Measurements from ENCODE around the gene FOXN3.

Gene FOXN3

GRCh38 chr14:89142366-89142765, 274.7 kb downstream of the FOXN3 start:
- Histone ChIP-seq H3K27ac (ENCODE audit: insufficient read depth, low read depth, low read length, poor library complexity, severe bottlenecking) (no peak overlapping the region), H3K9me3 (ENCODE audit: control insufficient read depth, low read length) (no peaks in the 10 kb centered on the region), H3K4me3 (ENCODE audit: insufficient read depth, low read depth, low read length) (no peak overlapping the region), H3K36me3 (ENCODE audit: control insufficient read depth, insufficient read depth, low read length) (no peaks in the 10 kb centered on the region), H3K4me1 (ENCODE audit: control insufficient read depth, insufficient read depth, low read length) (no peaks in the 10 kb centered on the region), H3K27me3 (ENCODE audit: control insufficient read depth, insufficient read depth, low read length, poor library complexity, severe bottlenecking) (no peaks in the 10 kb centered on the region)
- 94 to 99% methylated on average over 4 to 5 of the region's 5 CpGs for WGBS, 2 experiments

GRCh38 chr14:89141862-89142261, 275.2 kb downstream of the FOXN3 start:
- no peak overlapping the region for H3K27ac ChIP-seq (ENCODE audit: insufficient read depth, low read depth, low read length, poor library complexity, severe bottlenecking)
- WGBS, 2 experiments: 86 to 94% methylated on average over 3 of the region's 3 CpGs
- no peaks in the 10 kb centered on the region for H3K36me3 ChIP-seq (ENCODE audit: control insufficient read depth, insufficient read depth, low read length)
- H3K9me3 ChIP-seq (ENCODE audit: control insufficient read depth, low read length): no peaks in the 10 kb centered on the region
- no peaks in the 10 kb centered on the region for H3K27me3 ChIP-seq (ENCODE audit: control insufficient read depth, insufficient read depth, low read length, poor library complexity, severe bottlenecking)
- H3K4me1 ChIP-seq (ENCODE audit: control insufficient read depth, insufficient read depth, low read length): no peaks in the 10 kb centered on the region
- no peak overlapping the region for H3K4me3 ChIP-seq (ENCODE audit: insufficient read depth, low read depth, low read length)

GRCh38 chr14:89140326-89140725, 276.7 kb downstream of the FOXN3 start:
- WGBS, 2 experiments: 67 to 73% methylated on average over 4 to 5 of the region's 5 CpGs

GRCh38 chr14:89139404-89140247, 277.4 kb downstream of the FOXN3 start:
- no peaks in the 10 kb centered on the region for H3K27me3 ChIP-seq (ENCODE audit: control insufficient read depth, insufficient read depth, low read length, poor library complexity, severe bottlenecking)
- H3K4me3 ChIP-seq (ENCODE audit: insufficient read depth, low read depth, low read length): no peak overlapping the region
- no peak overlapping the region for H3K27ac ChIP-seq (ENCODE audit: insufficient read depth, low read depth, low read length, poor library complexity, severe bottlenecking)
- H3K9me3 ChIP-seq (ENCODE audit: control insufficient read depth, low read length): no peaks in the 10 kb centered on the region
- 51 to 54% methylated on average over 14 of the region's 14 CpGs for WGBS, 2 experiments
- H3K36me3 ChIP-seq (ENCODE audit: control insufficient read depth, insufficient read depth, low read length): no peaks in the 10 kb centered on the region
- H3K4me1 ChIP-seq (ENCODE audit: control insufficient read depth, insufficient read depth, low read length): no peaks in the 10 kb centered on the region

More at GRCh38 chr14:89140326-89140725, 276.7 kb downstream of the FOXN3 start:
- Histone ChIP-seq H3K27me3 (ENCODE audit: control insufficient read depth, insufficient read depth, low read length, poor library complexity, severe bottlenecking) (no peaks in the 10 kb centered on the region), H3K4me1 (ENCODE audit: control insufficient read depth, insufficient read depth, low read length) (no peaks in the 10 kb centered on the region), H3K9me3 (ENCODE audit: control insufficient read depth, low read length) (no peaks in the 10 kb centered on the region), H3K4me3 (ENCODE audit: insufficient read depth, low read depth, low read length) (no peak overlapping the region), H3K27ac (ENCODE audit: insufficient read depth, low read depth, low read length, poor library complexity, severe bottlenecking) (no peak overlapping the region), H3K36me3 (ENCODE audit: control insufficient read depth, insufficient read depth, low read length) (no peaks in the 10 kb centered on the region)

- no peak overlapping the region for H3K27ac ChIP-seq (ENCODE audit: insufficient read depth, low read depth, low read length, poor library complexity, severe bottlenecking)
- no peak overlapping the region for H3K4me3 ChIP-seq (ENCODE audit: insufficient read depth, low read depth, low read length)
- whole genome bisulfite sequencing, 2 experiments: 81 to 82% methylated on average over 7 of the region's 7 CpGs
- H3K27me3 ChIP-seq (ENCODE audit: control insufficient read depth, insufficient read depth, low read length, poor library complexity, severe bottlenecking): no peaks in the 10 kb centered on the region
- no peaks in the 10 kb centered on the region for H3K9me3 ChIP-seq (ENCODE audit: control insufficient read depth, low read length)
- H3K36me3 ChIP-seq (ENCODE audit: control insufficient read depth, insufficient read depth, low read length): no peaks in the 10 kb centered on the region
- H3K4me1 ChIP-seq (ENCODE audit: control insufficient read depth, insufficient read depth, low read length): no peaks in the 10 kb centered on the region
These were observed 278.2 kb downstream of the FOXN3 start for GRCh38 chr14:89138846-89139245.

GRCh38 chr14:89137526-89138163, 279.4 kb downstream of the FOXN3 start:
- 92 to 94% methylated on average over 7 of the region's 7 CpGs for WGBS, 2 experiments
- H3K27ac ChIP-seq (ENCODE audit: insufficient read depth, low read depth, low read length, poor library complexity, severe bottlenecking): no peak overlapping the region
- no peak overlapping the region for H3K4me3 ChIP-seq (ENCODE audit: insufficient read depth, low read depth, low read length)
- H3K9me3 ChIP-seq (ENCODE audit: control insufficient read depth, low read length): no peaks in the 10 kb centered on the region
- no peaks in the 10 kb centered on the region for H3K36me3 ChIP-seq (ENCODE audit: control insufficient read depth, insufficient read depth, low read length)
- no peaks in the 10 kb centered on the region for H3K27me3 ChIP-seq (ENCODE audit: control insufficient read depth, insufficient read depth, low read length, poor library complexity, severe bottlenecking)
- no peaks in the 10 kb centered on the region for H3K4me1 ChIP-seq (ENCODE audit: control insufficient read depth, insufficient read depth, low read length)

GRCh38 chr14:89136587-89136986, 280.4 kb downstream of the FOXN3 start:
- Histone ChIP-seq H3K27me3 (ENCODE audit: control insufficient read depth, insufficient read depth, low read length, poor library complexity, severe bottlenecking) (no peaks in the 10 kb centered on the region), H3K27ac (ENCODE audit: insufficient read depth, low read depth, low read length, poor library complexity, severe bottlenecking) (no peak overlapping the region), H3K4me1 (ENCODE audit: control insufficient read depth, insufficient read depth, low read length) (no peaks in the 10 kb centered on the region), H3K9me3 (ENCODE audit: control insufficient read depth, low read length) (no peaks in the 10 kb centered on the region), H3K36me3 (ENCODE audit: control insufficient read depth, insufficient read depth, low read length) (no peaks in the 10 kb centered on the region), H3K4me3 (ENCODE audit: insufficient read depth, low read depth, low read length) (no peak overlapping the region)
- 85 to 95% methylated on average over 2 to 3 of the region's 3 CpGs for WGBS, 2 experiments

- Histone ChIP-seq H3K27ac (ENCODE audit: insufficient read depth, low read depth, low read length, poor library complexity, severe bottlenecking) (no peak overlapping the region), H3K36me3 (ENCODE audit: control insufficient read depth, insufficient read depth, low read length) (no peaks in the 10 kb centered on the region)
- WGBS, 2 experiments: 81 to 88% methylated on average over 2 of the region's 2 CpGs
These were observed 282.4 kb downstream of the FOXN3 start for GRCh38 chr14:89134640-89135039.

GRCh38 chr14:89131004-89131750, 285.9 kb downstream of the FOXN3 start:
- no peak overlapping the region for H3K27ac ChIP-seq (ENCODE audit: insufficient read depth, low read depth, low read length, poor library complexity, severe bottlenecking)
- no peaks in the 10 kb centered on the region for H3K27me3 ChIP-seq (ENCODE audit: control insufficient read depth, insufficient read depth, low read length, poor library complexity, severe bottlenecking)
- no peaks in the 10 kb centered on the region for H3K4me1 ChIP-seq (ENCODE audit: control insufficient read depth, insufficient read depth, low read length)
- H3K4me3 ChIP-seq (ENCODE audit: insufficient read depth, low read depth, low read length): no peak overlapping the region
- H3K36me3 ChIP-seq (ENCODE audit: control insufficient read depth, insufficient read depth, low read length): no peaks in the 10 kb centered on the region
- no peaks in the 10 kb centered on the region for H3K9me3 ChIP-seq (ENCODE audit: control insufficient read depth, low read length)
- WGBS, 2 experiments: 93 to 98% methylated on average over 6 of the region's 6 CpGs

More at GRCh38 chr14:89134640-89135039, 282.4 kb downstream of the FOXN3 start:
- H3K4me3 ChIP-seq (ENCODE audit: insufficient read depth, low read depth, low read length): no peak overlapping the region
- no peaks in the 10 kb centered on the region for H3K4me1 ChIP-seq (ENCODE audit: control insufficient read depth, insufficient read depth, low read length)
- H3K9me3 ChIP-seq (ENCODE audit: control insufficient read depth, low read length): no peaks in the 10 kb centered on the region
- no peaks in the 10 kb centered on the region for H3K27me3 ChIP-seq (ENCODE audit: control insufficient read depth, insufficient read depth, low read length, poor library complexity, severe bottlenecking)

GRCh38 chr14:89129570-89129969, 287.5 kb downstream of the FOXN3 start:
- WGBS, 2 experiments: 95 to 97% methylated on average over 6 of the region's 6 CpGs
- no peaks in the 10 kb centered on the region for H3K36me3 ChIP-seq (ENCODE audit: control insufficient read depth, insufficient read depth, low read length)
- no peaks in the 10 kb centered on the region for H3K4me1 ChIP-seq (ENCODE audit: control insufficient read depth, insufficient read depth, low read length)
- no peak overlapping the region for H3K27ac ChIP-seq (ENCODE audit: insufficient read depth, low read depth, low read length, poor library complexity, severe bottlenecking)
- H3K4me3 ChIP-seq (ENCODE audit: insufficient read depth, low read depth, low read length): no peak overlapping the region
- no peaks in the 10 kb centered on the region for H3K27me3 ChIP-seq (ENCODE audit: control insufficient read depth, insufficient read depth, low read length, poor library complexity, severe bottlenecking)
- no peaks in the 10 kb centered on the region for H3K9me3 ChIP-seq (ENCODE audit: control insufficient read depth, low read length)

All from ectodermal cell (in vitro differentiated cells).